ENCODE results near the gene CCDC9.

- no peak for TF ChIP-seq CTCF (conservative IDR thresholded peaks at IDR 0.05; ENCODE audit: low read depth in 2 of 2)
- TF ChIP-seq EZH2phosphoT487 (IDR thresholded peaks at IDR 0.05; ENCODE audit: unreplicated experiment), result no peak
- TF ChIP-seq EZH2 (IDR thresholded peaks at IDR 0.05; ENCODE audit: low read depth, unreplicated experiment), result no peak
- no peak for TF ChIP-seq JUNB (IDR thresholded peaks at IDR 0.05; ENCODE audit: unreplicated experiment)
Measured at GRCh38 chr19:47227352-47228167, 28.8 kb upstream of the CCDC9 start.

Measured in GM23338 (cell line).